ENCODE results near the gene ACOX2. TPM values are rescaled to one million over a fixed set of nuclear protein-coding genes. Genes with fewer than 3 reads are reported as not detected.

ACOX2 gene
- total and polyA plus RNA-seq, 2 of the 13 experiments (the other 11 are each of a cell fraction or from before 2014, with no cell fraction given) = 42.6 to 98.5 TPM

DNA sequence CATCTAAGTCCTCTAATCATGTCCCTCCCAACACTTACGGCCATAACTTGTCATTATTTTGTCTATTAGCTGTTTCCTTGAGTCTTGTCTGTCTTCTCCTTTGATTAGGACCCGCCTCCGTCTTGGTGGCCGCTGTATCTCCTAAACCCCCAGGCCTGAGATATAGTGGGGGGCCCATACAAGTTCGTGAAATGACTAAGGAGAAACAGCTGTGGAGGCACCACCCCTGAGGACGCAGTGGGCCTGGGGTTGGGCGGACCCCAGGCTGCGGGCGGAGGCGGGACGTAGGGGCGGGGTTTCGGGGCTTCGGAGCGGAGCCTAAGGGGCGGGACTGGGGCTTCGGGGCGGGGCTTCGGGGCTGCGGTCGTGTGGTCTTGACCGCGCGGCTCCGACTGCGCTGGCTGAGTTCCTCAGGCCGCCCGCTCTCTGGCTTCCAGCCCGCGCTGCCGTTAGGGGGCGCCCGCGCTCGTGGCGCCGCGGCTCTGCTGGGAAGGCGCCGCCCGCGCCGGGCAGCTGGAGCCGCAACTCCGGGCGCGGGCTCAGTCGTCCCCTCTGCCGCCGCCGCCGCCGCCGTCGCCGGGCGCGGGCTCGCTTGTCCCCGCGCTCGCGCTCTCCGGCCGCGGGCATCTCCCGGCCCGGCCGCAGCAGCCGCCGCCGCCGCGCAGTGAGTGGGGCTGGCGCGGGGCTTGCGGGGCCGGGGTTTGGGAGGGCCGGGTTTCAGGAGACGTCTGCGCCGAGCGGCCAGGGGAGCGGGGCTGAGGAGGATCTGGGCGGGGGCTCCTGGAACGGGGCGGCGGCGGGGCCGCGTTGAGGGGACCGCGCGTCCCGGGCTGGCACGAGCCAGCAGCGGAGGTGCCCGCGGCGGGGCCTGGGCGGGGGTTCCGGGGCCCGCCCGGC lies 45.2 kb downstream of the ACOX2 start, which contains the start of gene KCTD6 (continued):
- TF ChIP-seq, protein P1, sequence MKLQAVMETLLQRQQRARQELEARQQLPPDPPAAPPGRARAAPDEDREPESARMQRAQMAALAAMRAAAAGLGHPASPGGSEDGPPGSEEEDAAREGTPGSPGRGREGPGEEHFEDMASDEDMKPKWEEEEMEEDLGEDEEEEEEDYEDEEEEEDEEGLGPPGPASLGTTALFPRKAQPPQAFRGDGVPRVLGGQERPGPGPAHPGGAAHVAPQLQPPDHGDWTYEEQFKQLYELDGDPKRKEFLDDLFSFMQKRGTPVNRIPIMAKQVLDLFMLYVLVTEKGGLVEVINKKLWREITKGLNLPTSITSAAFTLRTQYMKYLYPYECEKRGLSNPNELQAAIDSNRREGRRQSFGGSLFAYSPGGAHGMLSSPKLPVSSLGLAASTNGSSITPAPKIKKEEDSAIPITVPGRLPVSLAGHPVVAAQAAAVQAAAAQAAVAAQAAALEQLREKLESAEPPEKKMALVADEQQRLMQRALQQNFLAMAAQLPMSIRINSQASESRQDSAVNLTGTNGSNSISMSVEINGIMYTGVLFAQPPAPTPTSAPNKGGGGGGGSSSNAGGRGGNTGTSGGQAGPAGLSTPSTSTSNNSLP (IDR thresholded peaks at IDR 0.05; ENCODE audit: low read depth, low read length) = no peak
- TF ChIP-seq ZNF224 (CRISPR knock-in tag; IDR thresholded peaks at IDR 0.05) = no peak
- TF ChIP-seq, protein P2, sequence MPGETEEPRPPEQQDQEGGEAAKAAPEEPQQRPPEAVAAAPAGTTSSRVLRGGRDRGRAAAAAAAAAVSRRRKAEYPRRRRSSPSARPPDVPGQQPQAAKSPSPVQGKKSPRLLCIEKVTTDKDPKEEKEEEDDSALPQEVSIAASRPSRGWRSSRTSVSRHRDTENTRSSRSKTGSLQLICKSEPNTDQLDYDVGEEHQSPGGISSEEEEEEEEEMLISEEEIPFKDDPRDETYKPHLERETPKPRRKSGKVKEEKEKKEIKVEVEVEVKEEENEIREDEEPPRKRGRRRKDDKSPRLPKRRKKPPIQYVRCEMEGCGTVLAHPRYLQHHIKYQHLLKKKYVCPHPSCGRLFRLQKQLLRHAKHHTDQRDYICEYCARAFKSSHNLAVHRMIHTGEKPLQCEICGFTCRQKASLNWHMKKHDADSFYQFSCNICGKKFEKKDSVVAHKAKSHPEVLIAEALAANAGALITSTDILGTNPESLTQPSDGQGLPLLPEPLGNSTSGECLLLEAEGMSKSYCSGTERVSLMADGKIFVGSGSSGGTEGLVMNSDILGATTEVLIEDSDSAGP (CRISPR knock-in tag; IDR thresholded peaks at IDR 0.05; ENCODE audit: borderline replicate concordance) = no peak
- TF ChIP-seq, protein P3, sequence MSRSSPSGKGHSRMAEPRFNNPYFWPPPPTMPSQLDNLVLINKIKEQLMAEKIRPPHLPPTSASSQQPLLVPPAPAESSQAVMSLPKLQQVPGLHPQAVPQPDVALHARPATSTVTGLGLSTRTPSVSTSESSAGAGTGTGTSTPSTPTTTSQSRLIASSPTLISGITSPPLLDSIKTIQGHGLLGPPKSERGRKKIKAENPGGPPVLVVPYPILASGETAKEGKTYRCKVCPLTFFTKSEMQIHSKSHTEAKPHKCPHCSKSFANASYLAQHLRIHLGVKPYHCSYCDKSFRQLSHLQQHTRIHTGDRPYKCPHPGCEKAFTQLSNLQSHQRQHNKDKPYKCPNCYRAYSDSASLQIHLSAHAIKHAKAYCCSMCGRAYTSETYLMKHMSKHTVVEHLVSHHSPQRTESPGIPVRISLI (CRISPR knock-in tag; IDR thresholded peaks at IDR 0.05; ENCODE audit: borderline replicate concordance) = no peak
- no peak for TF ChIP-seq ZNF552 (CRISPR knock-in tag; IDR thresholded peaks at IDR 0.05; ENCODE audit: borderline replicate concordance)
- TF ChIP-seq NBN (conservative IDR thresholded peaks at IDR 0.05) = no peak
- TF ChIP-seq IKZF4 (CRISPR knock-in tag; IDR thresholded peaks at IDR 0.05; ENCODE audit: borderline replicate concordance, low read depth, not compliant biosample characterization) = no peak
- TF ChIP-seq ELF4 (CRISPR knock-in tag; IDR thresholded peaks at IDR 0.05; ENCODE audit: borderline replicate concordance) = no peak
- TF ChIP-seq, protein P4, sequence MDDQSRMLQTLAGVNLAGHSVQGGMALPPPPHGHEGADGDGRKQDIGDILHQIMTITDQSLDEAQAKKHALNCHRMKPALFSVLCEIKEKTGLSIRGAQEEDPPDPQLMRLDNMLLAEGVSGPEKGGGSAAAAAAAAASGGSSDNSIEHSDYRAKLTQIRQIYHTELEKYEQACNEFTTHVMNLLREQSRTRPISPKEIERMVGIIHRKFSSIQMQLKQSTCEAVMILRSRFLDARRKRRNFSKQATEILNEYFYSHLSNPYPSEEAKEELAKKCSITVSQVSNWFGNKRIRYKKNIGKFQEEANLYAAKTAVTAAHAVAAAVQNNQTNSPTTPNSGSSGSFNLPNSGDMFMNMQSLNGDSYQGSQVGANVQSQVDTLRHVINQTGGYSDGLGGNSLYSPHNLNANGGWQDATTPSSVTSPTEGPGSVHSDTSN (CRISPR knock-in tag; IDR thresholded peaks at IDR 0.05; ENCODE audit: borderline replicate concordance) = no peak
- no peak for TF ChIP-seq YEATS2 (CRISPR knock-in tag; IDR thresholded peaks at IDR 0.05; ENCODE audit: borderline replicate concordance)
- TF ChIP-seq TRIM24 (CRISPR knock-in tag; IDR thresholded peaks at IDR 0.05) = no peak
- TF ChIP-seq TOPORS (CRISPR knock-in tag; IDR thresholded peaks at IDR 0.05) = no peak
- TF ChIP-seq ZFP62 (CRISPR knock-in tag; IDR thresholded peaks at IDR 0.05) = no peak
- TF ChIP-seq, protein P5, sequence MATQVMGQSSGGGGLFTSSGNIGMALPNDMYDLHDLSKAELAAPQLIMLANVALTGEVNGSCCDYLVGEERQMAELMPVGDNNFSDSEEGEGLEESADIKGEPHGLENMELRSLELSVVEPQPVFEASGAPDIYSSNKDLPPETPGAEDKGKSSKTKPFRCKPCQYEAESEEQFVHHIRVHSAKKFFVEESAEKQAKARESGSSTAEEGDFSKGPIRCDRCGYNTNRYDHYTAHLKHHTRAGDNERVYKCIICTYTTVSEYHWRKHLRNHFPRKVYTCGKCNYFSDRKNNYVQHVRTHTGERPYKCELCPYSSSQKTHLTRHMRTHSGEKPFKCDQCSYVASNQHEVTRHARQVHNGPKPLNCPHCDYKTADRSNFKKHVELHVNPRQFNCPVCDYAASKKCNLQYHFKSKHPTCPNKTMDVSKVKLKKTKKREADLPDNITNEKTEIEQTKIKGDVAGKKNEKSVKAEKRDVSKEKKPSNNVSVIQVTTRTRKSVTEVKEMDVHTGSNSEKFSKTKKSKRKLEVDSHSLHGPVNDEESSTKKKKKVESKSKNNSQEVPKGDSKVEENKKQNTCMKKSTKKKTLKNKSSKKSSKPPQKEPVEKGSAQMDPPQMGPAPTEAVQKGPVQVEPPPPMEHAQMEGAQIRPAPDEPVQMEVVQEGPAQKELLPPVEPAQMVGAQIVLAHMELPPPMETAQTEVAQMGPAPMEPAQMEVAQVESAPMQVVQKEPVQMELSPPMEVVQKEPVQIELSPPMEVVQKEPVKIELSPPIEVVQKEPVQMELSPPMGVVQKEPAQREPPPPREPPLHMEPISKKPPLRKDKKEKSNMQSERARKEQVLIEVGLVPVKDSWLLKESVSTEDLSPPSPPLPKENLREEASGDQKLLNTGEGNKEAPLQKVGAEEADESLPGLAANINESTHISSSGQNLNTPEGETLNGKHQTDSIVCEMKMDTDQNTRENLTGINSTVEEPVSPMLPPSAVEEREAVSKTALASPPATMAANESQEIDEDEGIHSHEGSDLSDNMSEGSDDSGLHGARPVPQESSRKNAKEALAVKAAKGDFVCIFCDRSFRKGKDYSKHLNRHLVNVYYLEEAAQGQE (IDR thresholded peaks at IDR 0.05; ENCODE audit: borderline replicate concordance in 1 of 2, low read depth in 1 of 2, low read length in 2 of 2) = peak in 1 of 2 experiments; percentile 18; a peak in 1 of 4 replicates
- TF ChIP-seq AGO1 (IDR thresholded peaks at IDR 0.05; ENCODE audit: low read depth, low read length, poor library complexity, severe bottlenecking) = no peak
